H1 (cell line): ENCODE measurements around the gene USP17L17. TPM values are rescaled to one million over a fixed set of nuclear protein-coding genes. Genes with fewer than 3 reads are reported as not detected.
"Not testable (repeated sequence)": the region's sequence is repeated elsewhere in the genome, so short reads cannot be mapped to it uniquely, and the experiment has no call there.

ENCODE experiments used
- CTCF ChIA-PET: fragments of 300-600 bp; sonication (Branson Sonifier 250); formaldehyde crosslinking; loops from one replicate; lab custom pipeline; 2021; ENCODE audit not compliant: partially characterized antibody; lab: Charles Lee
- POLR2A ChIA-PET: fragments of 300-600 bp; sonication (Branson Sonifier 250); formaldehyde crosslinking; loops from one replicate; lab custom pipeline; 2021; ENCODE audit warnings: inconsistent platforms; ENCODE audit not compliant: partially characterized antibody; lab: Charles Lee
- DNase-seq, 2 experiments: peaks; one replicate each; pipeline versions ENCODE4 v3.0.0 to v3.0.0-alpha.2; 2010 to 2022; ENCODE audit warnings: low spot score in 2 of 2, low read depth in 1 of 2, mixed read lengths in 1 of 2
- FAIRE-seq: peaks from 2 replicates; lab custom pipeline; 2011; peaks lifted over from hg19 to GRCh38; lab: Jason Lieb, UNC
- H2AFZ ChIP-seq: 2 replicates; pipeline ENCODE4 v1.8.1; 2012; ENCODE audit warnings: low read length, inconsistent platforms
- H2AK5ac ChIP-seq: 2 replicates; pipeline ENCODE4 v1.6.1; 2013; ENCODE audit warnings: low read depth, low read length
- H2BK120ac ChIP-seq: replicated peaks from 2 replicates; pipeline ENCODE3; 2013; ENCODE audit warnings: low read depth, low read length, inconsistent platforms
- H2BK12ac ChIP-seq: 2 replicates; pipeline ENCODE4 v1.6.1; 2013; ENCODE audit warnings: low read depth, low read length
- H2BK15ac ChIP-seq: 2 replicates; pipeline ENCODE4 v1.6.1; 2013; ENCODE audit warnings: low read length
- H2BK20ac ChIP-seq: 2 replicates; pipeline ENCODE4 v1.6.1; 2013; ENCODE audit warnings: low read length
- H2BK5ac ChIP-seq: 2 replicates; pipeline ENCODE4 v1.6.1; 2013; ENCODE audit warnings: low read depth, low read length
- H3K14ac ChIP-seq: 2 replicates; pipeline ENCODE4 v1.6.1; 2013; ENCODE audit warnings: inconsistent platforms; ENCODE audit not compliant: insufficient read length
- H3K18ac ChIP-seq: 2 replicates; pipeline ENCODE4 v1.6.1; 2013; ENCODE audit warnings: low read length; ENCODE audit errors: extremely low read depth
- H3K23ac ChIP-seq: 2 replicates; pipeline ENCODE4 v1.6.1; 2013; ENCODE audit warnings: inconsistent platforms; ENCODE audit not compliant: insufficient read length
- H3K23me2 ChIP-seq: 2 replicates; pipeline ENCODE4 v1.6.1; 2013; ENCODE audit warnings: low read depth, low read length
- H3K27ac ChIP-seq: 2 replicates; pipeline ENCODE4 v1.6.1; 2011; ENCODE audit warnings: low read depth, low read length, inconsistent platforms
- H3K27me3 ChIP-seq, 4 experiments: replicated peaks in 1 of 4; 1 replicate in 1 of 4; 2 replicates in 3 of 4; pipeline versions ENCODE4 v1.6.1 to v1.8.1; 2011 to 2013; ENCODE audit warnings: low read length in 3 of 4, mild to moderate bottlenecking in 3 of 4, inconsistent platforms in 2 of 4, mixed read lengths in 2 of 4, moderate library complexity in 1 of 4; ENCODE audit not compliant: control insufficient read depth in 3 of 4, insufficient read depth in 3 of 4; ENCODE audit errors: extremely low read depth in 1 of 4
- H3K36me3 ChIP-seq, 4 experiments: 2 replicates each; pipeline versions ENCODE4 v1.6.1 to v1.8.1; 2011 to 2013; ENCODE audit warnings: mild to moderate bottlenecking in 4 of 4, low read length in 3 of 4, moderate library complexity in 2 of 4, control low read depth in 1 of 4, inconsistent platforms in 1 of 4; ENCODE audit not compliant: insufficient read depth in 4 of 4, control insufficient read depth in 2 of 4
- H3K4ac ChIP-seq: replicated peaks from 2 replicates; pipeline ENCODE3; 2013; ENCODE audit warnings: low read length, low read depth, mixed read lengths, inconsistent platforms; ENCODE audit not compliant: insufficient read length
- H3K4me1 ChIP-seq, 4 experiments: replicated peaks in 1 of 4; 1 replicate in 1 of 4; 2 replicates in 3 of 4; pipeline versions ENCODE4 v1.6.1 to v1.8.1; 2011 to 2013; ENCODE audit warnings: low read length in 3 of 4, inconsistent platforms in 2 of 4, mixed read lengths in 1 of 4; ENCODE audit not compliant: insufficient read depth in 4 of 4, control insufficient read depth in 3 of 4
- H3K4me2 ChIP-seq, 2 experiments: 2 replicates each; pipeline versions ENCODE4 v1.6.1 to v1.8.1; 2011 to 2013; ENCODE audit warnings: low read depth in 2 of 2, low read length in 2 of 2, control low read depth in 1 of 2, inconsistent platforms in 1 of 2, mild to moderate bottlenecking in 1 of 2; ENCODE audit not compliant: insufficient read depth in 1 of 2
- H3K4me3 ChIP-seq, 4 experiments: fragments of 200-600, 300-600 bp in 1 of 4; sonication (generic), shearing (Covaris generic), sonication (Bioruptor Twin) in 1 of 4; 2 replicates each; pipeline versions ENCODE4 v1.5.1 to v1.8.1; 2011 to 2016; ENCODE audit warnings: low read length in 4 of 4, low read depth in 3 of 4, control low read depth in 2 of 4, inconsistent platforms in 2 of 4, mild to moderate bottlenecking in 2 of 4, mixed read lengths in 1 of 4, moderate library complexity in 1 of 4; ENCODE audit not compliant: insufficient read depth in 2 of 4; ENCODE audit errors: extremely low read depth in 1 of 4
- H3K56ac ChIP-seq: replicated peaks from 2 replicates; pipeline ENCODE3; 2013; ENCODE audit warnings: low read depth, mild to moderate bottlenecking, mixed read lengths, low read length, inconsistent platforms; ENCODE audit not compliant: insufficient read length
- H3K79me1 ChIP-seq: 2 replicates; pipeline ENCODE4 v1.6.1; 2013; ENCODE audit warnings: low read depth, low read length, control low read depth
- H3K79me2 ChIP-seq, 2 experiments: 2 replicates each; pipeline versions ENCODE4 v1.6.1 to v1.8.1; 2012 to 2013; ENCODE audit warnings: low read length in 2 of 2, mild to moderate bottlenecking in 2 of 2, inconsistent platforms in 1 of 2; ENCODE audit not compliant: insufficient read depth in 2 of 2, control insufficient read depth in 1 of 2
- H3K9ac ChIP-seq, 4 experiments: replicated peaks in 1 of 4; 1 replicate in 1 of 4; 2 replicates in 3 of 4; pipeline versions ENCODE4 v1.6.1 to v1.8.1; 2011 to 2013; ENCODE audit warnings: low read depth in 3 of 4, low read length in 3 of 4, control low read depth in 2 of 4, mild to moderate bottlenecking in 2 of 4, moderate library complexity in 2 of 4, inconsistent platforms in 1 of 4; ENCODE audit errors: extremely low read depth in 1 of 4
- H3K9me3 ChIP-seq, 2 experiments: 2 replicates each; pipeline versions ENCODE4 v1.6.1 to v1.8.1; 2012 to 2013; ENCODE audit warnings: mild to moderate bottlenecking in 2 of 2, moderate library complexity in 2 of 2, control low read depth in 1 of 2, inconsistent platforms in 1 of 2, low read depth in 1 of 2, low read length in 1 of 2, mixed read lengths in 1 of 2; ENCODE audit not compliant: insufficient read depth in 2 of 2
- H4K20me1 ChIP-seq, 2 experiments: replicated peaks in 1 of 2; 2 replicates each; pipeline versions ENCODE3 to v1.8.1; 2011 to 2013; ENCODE audit warnings: inconsistent platforms in 2 of 2, low read length in 2 of 2, mild to moderate bottlenecking in 1 of 2; ENCODE audit not compliant: insufficient read depth in 2 of 2, control insufficient read depth in 1 of 2
- H4K5ac ChIP-seq: 2 replicates; pipeline ENCODE4 v1.6.1; 2013; ENCODE audit warnings: low read length, low read depth, mixed read lengths, inconsistent platforms; ENCODE audit not compliant: insufficient read length
- H4K8ac ChIP-seq: 2 replicates; pipeline ENCODE4 v1.8.0; 2013; ENCODE audit warnings: mild to moderate bottlenecking, moderate library complexity, low read length, inconsistent platforms; ENCODE audit not compliant: insufficient read depth; ENCODE audit errors: extremely low read depth
- H4K91ac ChIP-seq: replicated peaks from 2 replicates; pipeline ENCODE3; 2013; ENCODE audit warnings: low read length, mixed read lengths, inconsistent platforms; ENCODE audit not compliant: insufficient read length
- WGBS, 2 experiments: shearing (Covaris generic) in 1 of 2; methylation state at CpG; one replicate each; pipeline versions ENCODE4 v1.1.6 to v1.1.7; 2013 to 2015; ENCODE audit warnings: low lambda C conversion rate in 2 of 2, mixed read lengths in 2 of 2, inconsistent platforms in 1 of 2, low coverage in 1 of 2, missing lambda C conversion rate in 1 of 2; ENCODE audit not compliant: insufficient replicate concordance in 2 of 2, insufficient coverage in 1 of 2, insufficient read length in 1 of 2; ENCODE audit errors: extremely low coverage in 1 of 2, missing lambda C conversion rate in 1 of 2; 5-methylcytosine and 5-hydroxymethylcytosine counted together
- polyA plus RNA-seq, 7 experiments: library from polyadenylated mRNA; depleted of rRNA in 3 of 7; stranded (reverse) in 5 of 7; unstranded in 2 of 7; fragments of >200 nt in 5 of 7; fragments of 200-250 nt in 2 of 7; gene quantifications; 1 replicate in 5 of 7; 2 replicates in 1 of 7; 4 replicates in 1 of 7; pipeline versions ENCODE4 v1.2.1 to v1.2.3, GENCODE V29; 2011 to 2013; ENCODE audit warnings: missing spikeins in 2 of 7, mixed read lengths in 2 of 7
- total RNA-seq: library from RNA; stranded (reverse); fragmentation: NEBNext Ultra II Directional; extraction: Animal tissue kit (Norgen Biotek cat#: 25700); gene quantifications from 2 replicates; pipeline ENCODE4 v1.2.1, GENCODE V29; 2021

Gene USP17L17
- total and polyA plus RNA-seq, 2 of the 8 experiments (the other 6 are each of a cell fraction or from before 2014, with no cell fraction given), result not detected

DNA sequence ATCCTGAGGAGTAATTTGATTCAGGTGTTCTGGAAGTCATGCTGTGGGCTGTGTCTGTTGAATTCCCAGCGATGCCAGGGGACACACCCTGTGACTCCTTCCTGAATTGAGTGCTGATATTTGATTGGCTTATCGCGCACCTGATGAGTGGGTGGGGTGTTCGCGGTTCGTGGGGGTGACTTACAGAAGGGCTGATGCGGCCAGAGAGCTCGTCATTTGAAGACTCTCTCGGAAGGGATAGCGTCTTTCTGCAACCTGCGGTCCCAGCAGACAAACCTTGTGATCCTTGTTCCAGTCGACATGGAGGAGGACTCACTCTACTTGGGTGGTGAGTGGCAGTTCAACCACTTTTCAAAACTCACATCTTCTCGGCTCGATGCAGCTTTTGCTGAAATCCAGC, 19.1 kb upstream of the USP17L17 start, which contains the start of gene USP17L13:
TSS of gene USP17L13 (plus strand) at position 301 of the 400 bp plus-strand sequence. CDS start at position 301, 0 bp downstream.
- H3K4me3 ChIP-seq, H3K14ac ChIP-seq, H2BK120ac ChIP-seq, H3K9ac ChIP-seq, H3K23ac ChIP-seq, H3K27me3 ChIP-seq, H3K4me2 ChIP-seq, H3K36me3 ChIP-seq, H3K79me2 ChIP-seq, DNase-seq, H3K4me1 ChIP-seq, CTCF ChIA-PET, H3K27ac ChIP-seq, H2BK15ac ChIP-seq, H3K23me2 ChIP-seq, H2AK5ac ChIP-seq, H3K18ac ChIP-seq, H4K20me1 ChIP-seq, H3K79me1 ChIP-seq, H2BK5ac ChIP-seq, POLR2A ChIA-PET, H3K9me3 ChIP-seq, H2BK20ac ChIP-seq, H4K91ac ChIP-seq, H2BK12ac ChIP-seq, H3K56ac ChIP-seq, FAIRE-seq, H3K4ac ChIP-seq, H2AFZ ChIP-seq, H4K8ac ChIP-seq, H4K5ac ChIP-seq: not testable (repeated sequence)
- no CpG with 5 or more reads among the region's 14 CpGs for WGBS, 2 experiments

DNA sequence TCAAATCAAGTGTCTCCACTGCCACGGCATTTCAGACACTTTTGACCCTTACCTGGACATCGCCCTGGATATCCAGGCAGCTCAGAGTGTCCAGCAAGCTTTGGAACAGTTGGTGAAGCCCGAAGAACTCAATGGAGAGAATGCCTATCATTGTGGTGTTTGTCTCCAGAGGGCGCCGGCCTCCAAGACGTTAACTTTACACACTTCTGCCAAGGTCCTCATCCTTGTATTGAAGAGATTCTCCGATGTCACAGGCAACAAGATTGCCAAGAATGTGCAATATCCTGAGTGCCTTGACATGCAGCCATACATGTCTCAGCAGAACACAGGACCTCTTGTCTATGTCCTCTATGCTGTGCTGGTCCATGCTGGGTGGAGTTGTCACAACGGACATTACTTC, 13.4 kb upstream of the USP17L17 start:
- H2BK5ac ChIP-seq, H3K27me3 ChIP-seq, H3K4ac ChIP-seq, H3K18ac ChIP-seq, H3K79me2 ChIP-seq, H2AFZ ChIP-seq, H3K14ac ChIP-seq, H2BK120ac ChIP-seq, H2BK12ac ChIP-seq, H3K9ac ChIP-seq, H3K4me1 ChIP-seq, H2BK15ac ChIP-seq, H3K36me3 ChIP-seq, H3K9me3 ChIP-seq, H2BK20ac ChIP-seq, FAIRE-seq, H2AK5ac ChIP-seq, H3K4me3 ChIP-seq, DNase-seq, H4K8ac ChIP-seq, H3K23me2 ChIP-seq, H3K27ac ChIP-seq, H3K56ac ChIP-seq, H3K79me1 ChIP-seq, CTCF ChIA-PET, H4K91ac ChIP-seq, H4K5ac ChIP-seq, H4K20me1 ChIP-seq, H3K23ac ChIP-seq, H3K4me2 ChIP-seq, POLR2A ChIA-PET: not testable (repeated sequence)
- WGBS, 2 experiments, result 83% methylated on average over 5 of the region's 8 CpGs; no CpG with 5 or more reads in 1 of the 2 experiments
